GM12891 (cell line): ENCODE results near the gene MINK1.

ENCODE experiments used
- POLR2A ChIP-seq: IDR thresholded peaks from 2 replicates; pipeline ENCODE4 v1.6.1; 2011; ENCODE audit warnings: low read depth, low read length, control low read depth
- POLR2AphosphoS5 ChIP-seq: IDR thresholded peaks from 2 replicates; pipeline ENCODE4 v1.6.1; 2011; ENCODE audit warnings: low read depth, low read length, control low read depth
- TAF1 ChIP-seq: IDR thresholded peaks from 2 replicates; pipeline ENCODE4 v1.6.1; 2011; ENCODE audit warnings: low read depth, low read length, control low read depth

DNA sequence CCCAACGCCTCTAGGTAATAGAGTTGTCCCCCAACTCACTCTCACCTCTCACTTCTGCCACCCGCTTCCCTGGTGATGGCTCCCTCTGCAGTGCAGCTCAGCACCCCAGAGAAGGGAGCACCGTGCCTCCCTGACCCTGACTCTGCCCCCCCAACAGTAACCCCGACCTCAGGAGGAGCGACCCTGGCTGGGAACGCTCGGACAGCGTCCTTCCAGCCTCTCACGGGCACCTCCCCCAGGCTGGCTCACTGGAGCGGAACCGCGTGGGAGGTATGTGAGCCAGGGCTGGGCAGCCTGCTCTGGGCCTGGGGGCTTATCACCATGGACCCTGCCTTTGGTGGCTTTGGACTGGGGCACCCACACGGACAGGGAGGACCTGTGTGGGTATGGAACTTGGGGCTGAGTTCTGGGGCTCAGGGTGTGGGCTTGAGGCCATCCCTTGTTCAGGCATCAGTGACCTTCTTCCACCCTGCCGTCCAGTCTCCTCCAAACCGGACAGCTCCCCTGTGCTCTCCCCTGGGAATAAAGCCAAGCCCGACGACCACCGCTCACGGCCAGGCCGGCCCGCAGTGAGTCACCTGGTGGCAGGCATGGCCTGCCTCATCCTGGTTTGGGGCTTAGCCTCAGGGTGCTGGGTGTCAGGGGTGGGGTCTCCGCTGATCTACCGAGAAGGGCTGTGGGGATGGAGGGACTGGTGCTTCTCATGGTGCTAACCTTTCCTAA, 59.5 kb downstream of the MINK1 start:
- TF ChIP-seq POLR2A (no peak), POLR2AphosphoS5 (no peak), TAF1 (no peak)
